HTR-8/SVneo (cell line): Measurements from ENCODE around the gene OR4F6.
"Not testable (repeated sequence)": the region's sequence is repeated elsewhere in the genome, so short reads cannot be mapped to it uniquely, and the experiment has no call there.

Experiments used
- DNase-seq: peaks from one replicate; pipeline ENCODE4 v3.0.0; 2011; ENCODE audit warnings: low spot score, mixed read lengths; ENCODE audit not compliant: insufficient read length
- FAIRE-seq: peaks from 2 replicates; lab custom pipeline; 2011; peaks lifted over from hg19 to GRCh38; lab: Jason Lieb, UNC

Gene OR4F6, protein sequence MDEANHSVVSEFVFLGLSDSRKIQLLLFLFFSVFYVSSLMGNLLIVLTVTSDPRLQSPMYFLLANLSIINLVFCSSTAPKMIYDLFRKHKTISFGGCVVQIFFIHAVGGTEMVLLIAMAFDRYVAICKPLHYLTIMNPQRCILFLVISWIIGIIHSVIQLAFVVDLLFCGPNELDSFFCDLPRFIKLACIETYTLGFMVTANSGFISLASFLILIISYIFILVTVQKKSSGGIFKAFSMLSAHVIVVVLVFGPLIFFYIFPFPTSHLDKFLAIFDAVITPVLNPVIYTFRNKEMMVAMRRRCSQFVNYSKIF

DNA sequence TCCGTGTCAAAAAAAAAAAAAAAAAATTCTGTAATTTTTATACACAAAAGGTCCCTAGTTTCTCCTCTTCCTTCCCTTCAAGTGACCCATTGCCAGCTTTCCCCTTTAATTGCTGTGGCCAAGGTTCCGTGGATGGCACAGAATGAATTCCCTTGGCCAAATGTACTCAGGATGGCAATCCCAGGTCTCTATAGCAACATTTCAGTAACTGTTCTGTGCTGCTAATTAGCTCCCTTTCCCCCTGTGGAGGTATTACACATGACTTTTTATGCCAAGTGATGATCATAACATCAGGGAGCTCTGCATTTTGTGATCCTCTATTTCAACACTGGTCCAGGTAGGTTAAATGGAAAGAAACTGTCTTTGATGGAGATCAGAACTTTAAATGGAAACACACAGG is at the start of gene OR4F6:
OR4F6 (plus strand) TSS at position 301 of the 400 bp plus-strand sequence. CDS start 2,211 bp downstream, outside the sequence.
- no peak for DNase-seq
- no peak for FAIRE-seq

DNA sequence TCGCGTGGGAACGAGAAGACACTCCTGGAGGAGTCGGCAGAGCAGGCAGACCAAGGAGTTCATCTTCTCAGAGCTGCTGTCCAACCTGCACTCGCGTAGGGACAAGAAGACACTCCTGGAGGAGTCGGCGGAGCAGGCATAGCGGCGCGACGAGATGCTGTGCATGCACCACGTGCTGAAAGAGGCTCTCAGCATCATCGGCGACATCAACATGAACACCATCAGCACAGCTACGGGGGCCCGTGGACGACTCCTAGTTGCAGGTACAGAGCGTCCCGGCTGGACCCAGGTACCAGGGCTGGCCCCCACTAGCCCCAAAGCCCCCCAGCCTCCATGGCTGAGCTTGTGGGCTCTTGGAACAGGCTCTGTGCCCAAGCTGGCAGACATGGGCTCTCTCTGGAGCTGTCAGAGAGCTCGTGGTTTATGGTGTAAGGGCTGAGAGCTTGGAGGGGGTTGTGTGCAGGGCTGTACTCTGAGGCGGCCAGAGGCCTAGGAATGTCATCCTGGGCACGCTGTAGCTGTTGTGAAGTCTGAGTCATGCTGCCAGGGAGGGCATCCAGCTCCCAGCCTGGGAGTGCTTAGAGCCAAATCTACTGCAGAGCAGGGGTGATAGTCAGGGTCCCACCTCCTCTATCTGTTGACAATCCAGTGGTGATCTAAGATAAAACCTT is 38.5 kb upstream of the OR4F6 start:
- not testable (repeated sequence) for DNase-seq, FAIRE-seq

DNA sequence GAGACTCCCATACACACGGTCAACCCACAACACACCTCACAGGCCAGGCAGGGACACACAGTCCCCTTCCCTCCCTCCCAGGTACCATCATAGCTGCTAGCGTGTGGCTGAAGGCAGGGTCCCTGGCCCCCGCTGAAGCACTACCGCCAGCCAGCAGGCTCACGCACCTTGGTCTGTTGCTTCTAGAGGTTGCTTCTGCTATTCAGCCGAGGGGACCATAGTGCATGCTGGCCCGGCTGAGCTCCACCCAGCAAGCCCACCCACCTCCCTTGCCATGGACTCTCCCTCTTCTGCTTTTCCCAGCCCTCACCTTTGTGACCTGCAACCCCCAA is 38.0 kb upstream of the OR4F6 start:
- DNase-seq, FAIRE-seq: not testable (repeated sequence)

DNA sequence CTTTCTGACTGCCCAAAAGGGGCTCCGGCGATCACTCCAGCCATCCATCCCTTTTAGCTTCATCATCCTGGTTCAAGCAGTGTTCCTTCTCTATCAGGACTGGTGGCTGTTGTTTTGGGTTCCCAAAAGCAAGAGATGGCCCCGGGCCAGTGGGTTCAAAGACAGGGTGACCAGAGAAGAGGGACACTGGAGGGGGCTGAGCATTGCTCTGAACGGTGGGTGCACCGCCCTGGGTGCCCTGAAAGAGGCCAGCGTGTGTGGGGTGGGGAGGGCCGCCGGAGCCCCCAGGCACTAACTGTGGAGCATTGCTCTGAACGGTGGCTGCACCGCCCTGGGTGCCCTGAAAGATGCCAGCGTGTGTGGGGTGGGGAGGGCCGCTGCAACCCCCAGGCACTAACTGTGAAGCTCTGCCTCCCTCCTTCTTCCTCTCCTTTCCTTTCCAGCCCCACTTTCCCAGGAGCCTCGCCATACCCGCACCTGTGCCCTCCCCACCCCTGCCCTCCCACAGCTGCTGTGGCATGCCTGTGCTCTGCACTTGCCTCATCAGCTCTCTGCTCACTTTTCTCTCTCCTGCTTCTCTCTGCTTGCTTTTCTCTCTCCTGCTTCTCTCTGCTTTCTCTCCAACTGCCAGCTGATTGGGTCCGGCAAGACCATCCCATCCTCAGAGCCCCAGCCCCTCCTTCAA is 37.4 kb upstream of the OR4F6 start:
- DNase-seq, result no peak
- FAIRE-seq, result no peak

DNA sequence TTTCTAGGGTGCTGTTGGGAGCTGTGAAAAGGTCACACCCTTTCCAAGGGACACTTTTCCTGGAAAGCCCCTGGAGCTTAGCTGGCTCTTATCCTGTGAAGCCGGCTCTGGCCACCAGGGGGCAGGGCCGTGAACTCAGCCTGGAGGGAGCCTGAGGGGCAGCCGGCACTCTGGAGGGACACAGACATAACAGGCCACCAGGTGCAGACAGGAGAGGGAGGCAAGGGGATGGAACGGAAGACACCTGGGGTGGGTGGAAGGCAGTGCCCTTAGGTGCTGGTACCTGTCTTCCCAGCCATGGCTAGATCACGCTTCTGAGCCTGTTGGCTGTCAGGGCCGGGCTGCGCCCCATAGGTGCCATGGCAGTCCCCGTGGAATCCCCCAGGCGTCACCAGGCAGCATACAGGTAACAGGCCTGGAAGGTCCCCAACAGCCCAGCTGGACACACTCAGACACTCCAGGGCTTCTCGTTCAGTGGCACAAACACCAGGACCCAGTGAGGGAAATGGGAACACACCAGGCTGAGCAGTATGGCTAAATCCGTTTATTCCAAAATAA is 36.1 kb upstream of the OR4F6 start:
- peak; percentile 63 for FAIRE-seq
- DNase-seq, result not testable (repeated sequence)

DNA sequence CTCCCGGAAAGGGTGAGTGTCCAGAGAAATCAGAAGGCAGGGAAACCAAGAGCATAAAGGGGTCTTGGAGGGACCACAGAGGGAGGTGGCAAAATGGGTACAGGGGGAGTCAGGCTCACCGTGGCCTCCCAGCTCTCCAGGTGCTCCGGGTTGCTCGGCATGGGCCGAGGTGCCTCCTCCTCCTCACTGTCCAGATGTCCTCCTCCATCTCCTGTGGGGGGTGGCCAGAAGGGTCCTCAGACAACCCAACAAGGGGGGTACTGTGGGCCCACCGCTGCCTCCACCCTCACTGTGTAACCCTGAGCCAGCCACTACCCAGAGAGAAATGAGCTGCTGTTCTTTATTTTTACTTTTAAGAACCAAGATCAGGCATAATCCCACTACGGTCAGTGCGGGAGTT is 30.4 kb upstream of the OR4F6 start:
- FAIRE-seq, result no peak
- DNase-seq, result no peak

DNA sequence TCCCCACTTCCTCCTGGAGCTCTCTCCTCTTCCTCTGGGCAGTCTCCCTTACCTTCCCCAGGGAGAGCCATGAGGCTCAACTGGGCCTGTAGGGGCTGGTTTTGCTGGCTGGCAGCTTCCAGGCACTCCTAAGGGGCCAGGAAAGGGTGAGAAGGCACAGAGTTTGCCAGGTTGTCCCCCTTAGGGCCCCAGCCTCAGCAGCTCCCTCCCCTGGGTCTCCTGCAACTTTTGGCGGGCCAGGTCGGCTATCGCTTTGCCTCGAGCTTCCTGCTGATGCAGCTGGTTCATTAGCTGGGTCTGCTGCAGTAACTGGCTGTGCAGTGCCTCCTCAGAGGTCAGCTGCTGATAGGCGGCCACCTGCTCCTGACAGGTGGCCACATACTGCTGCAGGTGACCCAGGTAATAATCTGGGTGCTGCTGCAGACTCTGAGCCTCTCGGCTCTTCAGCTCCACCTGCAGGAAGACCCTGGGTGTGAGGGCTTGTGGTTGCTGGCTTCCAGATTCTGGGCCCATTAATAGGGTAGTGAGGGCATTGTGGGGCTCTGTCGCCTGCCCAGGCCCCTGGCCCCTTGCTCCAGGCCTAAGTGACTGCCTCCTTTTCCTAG is 29.7 kb upstream of the OR4F6 start:
- no peak for FAIRE-seq

DNA sequence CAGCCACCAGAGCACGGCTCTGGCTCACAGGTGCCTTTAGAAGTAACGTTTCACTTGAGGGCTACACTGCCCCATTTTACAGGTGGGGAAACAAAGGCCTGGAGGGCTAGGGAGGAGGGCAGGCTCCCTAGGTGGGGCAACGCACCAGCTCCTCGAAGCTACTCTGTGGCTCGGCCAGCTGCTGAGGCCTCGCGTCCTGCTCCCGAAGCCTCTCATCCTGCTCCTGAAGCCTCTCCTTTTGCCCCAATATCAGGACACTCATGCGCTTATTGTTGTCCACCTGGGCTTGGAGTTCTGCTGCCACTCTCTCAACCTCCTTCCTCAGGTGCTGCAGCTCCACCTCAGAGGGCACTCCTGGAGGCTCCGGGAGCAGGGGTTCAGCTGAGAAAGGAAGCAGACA is 28.2 kb upstream of the OR4F6 start:
- FAIRE-seq, result no peak
- DNase-seq, result no peak

More for the DNA sequence above, 29.7 kb upstream of the OR4F6 start:
- no peak for DNase-seq

DNA sequence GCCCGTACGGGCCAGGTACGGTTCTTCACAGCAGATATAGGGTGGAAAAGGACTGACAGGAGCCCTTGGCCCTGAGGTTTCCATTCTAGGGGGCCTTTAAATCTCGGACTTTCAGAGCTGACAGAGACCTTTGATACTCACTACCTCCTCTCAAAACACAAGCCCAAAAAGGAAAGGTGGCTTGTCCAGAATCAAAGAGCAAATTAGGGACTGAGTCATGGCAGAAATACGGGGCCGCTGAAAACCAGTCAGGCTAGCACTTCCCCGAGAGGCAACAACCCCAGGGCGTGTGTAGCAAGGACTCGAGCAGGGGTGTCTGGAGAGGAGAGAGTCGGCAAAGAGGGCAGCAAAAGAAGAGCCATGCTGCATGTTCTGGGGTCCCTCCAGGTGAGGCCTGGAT is 24.7 kb upstream of the OR4F6 start:
- FAIRE-seq, DNase-seq: not testable (repeated sequence)

DNA sequence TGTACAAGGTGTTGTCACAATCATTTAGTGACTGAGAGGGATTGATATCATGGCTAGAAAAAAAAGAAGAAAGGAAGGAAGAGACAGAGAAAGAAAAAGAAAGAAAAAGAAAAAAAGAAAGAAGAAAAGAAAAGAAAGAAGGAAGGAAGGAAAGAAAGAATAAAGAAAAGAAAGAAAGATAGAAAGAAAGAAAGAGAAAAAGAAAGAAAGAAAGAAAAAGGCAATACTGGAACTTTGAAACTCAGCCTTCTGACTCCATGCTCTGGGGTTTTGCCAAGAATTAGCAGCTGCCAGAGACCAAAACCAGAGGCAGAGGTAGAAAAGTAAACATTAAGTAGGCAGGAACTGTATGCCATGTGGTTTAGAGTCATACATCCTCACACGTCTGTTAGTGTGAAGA is 23.1 kb upstream of the OR4F6 start:
- FAIRE-seq, DNase-seq: not testable (repeated sequence)

DNA sequence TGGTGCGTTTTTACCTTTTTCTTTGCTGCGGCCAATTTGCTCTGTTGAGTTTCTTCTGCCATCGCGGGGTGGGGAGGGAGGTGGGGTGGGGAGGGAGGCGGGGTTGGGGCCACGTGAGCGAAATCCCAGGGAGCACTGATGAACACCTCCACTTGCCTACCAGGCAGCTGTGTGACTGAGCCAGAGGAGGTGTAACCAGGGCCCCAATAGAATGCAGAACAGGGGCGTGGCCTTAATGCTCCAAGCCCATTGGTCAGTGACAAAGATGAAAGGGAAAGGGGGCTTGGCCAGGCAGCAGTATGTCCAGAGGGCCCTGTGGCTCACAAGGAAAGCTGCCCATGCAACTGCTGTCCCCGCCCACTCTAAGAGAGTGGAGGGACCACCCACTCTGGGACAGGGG is 21.4 kb upstream of the OR4F6 start:
- no peak for DNase-seq
- FAIRE-seq, result no peak

DNA sequence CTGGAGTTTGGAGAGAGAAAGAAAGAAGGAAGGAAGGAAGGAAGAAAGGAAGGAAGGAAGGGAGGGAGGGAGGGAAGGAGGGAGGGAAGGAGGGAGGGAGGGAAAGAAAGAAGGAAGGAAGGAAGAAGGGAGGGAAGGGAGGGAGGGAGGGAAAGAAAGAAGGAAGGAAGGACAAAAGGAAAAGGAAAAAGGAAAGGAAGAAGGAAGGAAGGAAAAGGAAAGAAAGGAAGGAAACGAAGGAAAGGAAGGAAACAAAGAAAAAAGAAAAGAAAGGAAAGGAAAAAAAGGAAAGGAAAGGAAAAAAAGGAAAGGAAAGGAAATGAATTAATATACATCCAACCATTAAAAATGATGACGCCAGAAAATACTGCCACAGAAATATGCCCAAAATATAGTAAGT is 18.7 kb upstream of the OR4F6 start:
- DNase-seq (no peak), FAIRE-seq (no peak)

DNA sequence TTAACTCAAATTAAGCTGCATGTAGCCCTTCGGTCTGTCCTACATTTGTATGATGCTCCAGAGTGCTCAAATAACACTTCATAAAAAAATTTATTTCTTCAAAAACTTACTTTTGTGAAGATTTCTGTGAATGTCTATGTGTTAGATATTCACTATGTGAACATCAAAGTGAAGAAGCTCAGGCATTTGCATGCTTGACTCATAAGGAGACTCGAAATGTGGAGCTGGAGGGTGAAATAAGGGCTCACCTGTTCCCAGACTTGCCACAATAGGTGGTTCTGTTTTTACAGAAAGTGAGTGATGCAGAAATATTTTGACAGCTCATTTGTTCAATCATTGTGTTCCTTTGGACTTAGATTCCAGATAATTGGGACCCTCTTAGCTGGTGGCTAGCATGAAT is 16.9 kb upstream of the OR4F6 start:
- not testable (repeated sequence) for FAIRE-seq, DNase-seq

DNA sequence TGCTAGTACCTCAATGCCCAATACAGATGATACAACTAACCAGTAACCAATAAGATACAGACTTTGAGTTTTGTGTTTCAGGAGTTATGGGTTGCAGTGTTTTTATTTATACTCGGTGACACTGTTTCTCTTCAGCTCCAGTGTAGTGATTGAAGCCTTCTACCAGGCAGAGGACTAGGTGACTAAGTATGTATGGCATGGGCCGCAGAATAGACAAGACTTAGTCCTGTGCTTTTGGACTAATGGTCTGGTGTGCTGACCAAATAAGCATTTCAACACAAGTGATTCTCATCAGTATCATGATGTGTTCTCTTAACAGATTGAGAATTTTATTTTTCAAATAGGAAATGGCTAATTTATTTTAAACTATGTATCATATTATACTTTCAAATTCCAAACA is 15.3 kb upstream of the OR4F6 start:
- not testable (repeated sequence) for DNase-seq, FAIRE-seq

DNA sequence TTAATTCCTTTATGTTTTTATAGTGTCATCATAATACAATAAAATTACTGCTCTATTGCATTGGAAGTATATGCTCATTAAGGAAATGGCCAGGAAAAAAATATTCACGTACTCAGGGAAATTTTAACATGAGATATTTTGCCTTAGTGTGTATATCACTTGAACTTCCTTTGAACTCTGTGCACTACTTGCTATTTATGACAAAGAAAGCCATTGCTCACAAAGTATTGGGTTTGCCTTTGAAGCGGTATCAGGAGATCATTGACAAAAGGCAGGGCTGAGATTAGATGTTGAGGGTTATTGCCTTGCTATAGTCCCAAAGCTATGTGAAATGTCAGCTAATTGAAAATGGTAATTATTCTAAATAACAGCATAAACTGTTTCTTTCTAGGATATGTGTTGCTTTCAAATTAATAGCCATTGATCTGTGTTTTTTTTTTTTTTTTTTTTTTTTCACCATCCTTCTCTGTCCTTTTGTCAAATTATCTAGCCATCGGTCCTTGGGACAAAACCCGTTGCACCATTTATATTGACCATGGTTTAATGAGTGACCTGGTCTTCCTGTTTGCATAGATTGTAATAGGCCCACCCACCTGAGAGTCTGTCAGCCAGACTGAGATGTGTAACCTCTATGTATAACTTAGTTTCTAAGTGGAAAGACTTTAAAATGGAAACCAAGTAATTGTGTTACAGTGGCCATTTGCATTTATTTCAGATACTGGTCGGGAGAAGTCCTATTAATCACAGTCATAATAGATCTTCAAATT is 14.6 kb upstream of the OR4F6 start:
- not testable (repeated sequence) for DNase-seq, FAIRE-seq

DNA sequence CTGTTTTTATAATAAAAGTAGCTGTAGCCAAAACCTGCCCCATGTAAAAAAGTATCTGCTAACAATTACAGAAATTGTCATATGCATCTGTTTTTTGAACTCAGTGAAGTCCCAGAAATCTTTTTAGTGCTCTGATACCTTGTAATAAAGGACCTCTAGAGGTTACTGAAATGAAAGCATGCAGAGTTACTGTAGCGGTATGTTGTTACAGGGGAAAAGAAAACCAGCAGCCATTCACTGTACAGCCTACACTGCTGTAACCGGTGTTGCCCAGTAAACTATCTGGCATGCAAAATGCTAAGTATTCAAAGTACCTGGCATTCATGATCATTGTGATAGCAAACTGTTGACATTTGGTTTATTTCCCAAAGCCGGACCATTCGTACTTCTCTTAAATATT is 12.6 kb upstream of the OR4F6 start:
- FAIRE-seq, result not testable (repeated sequence)

DNA sequence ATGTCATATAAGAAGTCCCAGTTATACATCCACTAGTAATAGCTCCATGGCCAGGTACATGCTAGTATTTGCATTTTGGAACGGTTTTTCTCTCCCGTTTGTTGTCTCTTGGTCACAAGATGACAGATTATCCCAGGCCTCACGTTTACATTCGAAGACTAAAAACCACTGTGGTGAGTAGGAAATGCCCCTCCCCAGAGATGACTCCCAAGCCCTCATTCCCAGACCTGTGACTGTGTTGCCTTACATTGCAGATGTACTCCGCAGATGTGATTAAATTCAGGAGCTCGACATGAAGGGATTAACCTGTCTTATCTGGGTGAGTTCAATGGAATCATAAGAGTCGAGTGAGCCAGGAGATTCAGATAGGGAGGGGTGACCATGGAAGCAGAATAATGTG is 9.3 kb upstream of the OR4F6 start:
- FAIRE-seq, DNase-seq: not testable (repeated sequence)

More for the DNA sequence above, 12.6 kb upstream of the OR4F6 start:
- DNase-seq, result not testable (repeated sequence)

DNA sequence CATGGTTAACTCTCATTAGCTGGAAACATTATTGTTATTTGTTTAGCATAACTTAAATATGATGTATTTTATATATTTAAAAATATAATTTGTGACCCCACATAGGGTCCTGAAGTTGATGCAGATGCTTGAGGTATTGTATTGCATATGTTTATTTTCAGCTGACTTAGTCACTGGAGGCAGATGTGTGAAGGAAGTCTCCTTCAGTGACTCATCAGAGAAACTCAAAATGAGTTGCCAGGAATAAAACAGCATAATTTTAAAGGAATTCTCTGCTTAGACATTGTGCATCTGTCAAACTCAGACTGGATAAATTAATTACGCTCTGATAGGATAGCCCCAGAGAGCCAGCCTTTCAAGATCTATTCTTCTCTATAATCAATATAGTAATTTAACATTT is 7.9 kb upstream of the OR4F6 start:
- FAIRE-seq, result no peak
- DNase-seq, result peak; percentile 5

DNA sequence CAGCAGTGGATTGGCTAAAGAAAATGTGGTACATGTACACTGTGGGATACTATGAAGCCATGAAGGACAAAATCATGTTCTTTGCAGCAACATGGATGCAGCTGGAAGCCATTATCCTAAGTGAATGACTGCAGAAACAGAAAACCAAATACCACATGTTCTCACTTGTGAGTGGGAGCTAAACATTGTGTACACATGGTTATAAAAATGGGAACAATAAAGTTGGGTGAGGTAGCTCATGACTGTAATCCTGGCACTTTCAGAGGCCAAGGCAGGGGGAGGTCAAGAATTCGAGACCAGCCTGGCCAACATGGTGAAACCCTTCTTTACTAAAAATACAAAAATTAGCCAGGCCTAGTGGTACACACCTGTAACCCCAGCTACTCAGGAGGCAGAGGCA is 3.6 kb upstream of the OR4F6 start:
- DNase-seq (no peak), FAIRE-seq (no peak)

DNA sequence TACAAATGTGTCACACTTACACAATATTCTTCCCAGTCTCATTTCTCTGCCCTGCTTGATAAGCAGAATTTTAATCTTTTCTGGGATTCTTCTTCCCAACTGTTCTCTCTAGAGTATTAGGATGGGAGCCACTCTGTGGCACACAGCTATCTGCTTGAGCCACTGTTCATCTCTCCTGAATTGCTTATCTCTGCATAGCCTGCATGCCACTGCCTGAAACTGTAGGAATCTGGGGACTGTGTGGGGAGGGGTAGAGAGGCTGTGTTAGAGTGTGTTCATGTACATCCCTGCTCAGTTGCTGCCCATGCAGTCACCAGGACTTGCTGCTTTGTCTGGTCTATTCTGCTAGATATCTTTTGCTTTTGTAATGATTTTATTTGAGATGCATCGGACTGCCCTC is 2.3 kb upstream of the OR4F6 start:
- DNase-seq (no peak), FAIRE-seq (no peak)
